Neutrophil (primary cell): Measurements from ENCODE around the gene CHCHD6.

Source experiments
- H3K27ac ChIP-seq: fragments of 200-600 bp; sonication (generic); 2 replicates; pipeline ENCODE4 v1.5.1; 2016; ENCODE audit warnings: mild to moderate bottlenecking, moderate library complexity
- H3K27me3 ChIP-seq: fragments of 200-600 bp; sonication (generic); 2 replicates; pipeline ENCODE4 v1.6.0; 2016; ENCODE audit warnings: mild to moderate bottlenecking
- H3K36me3 ChIP-seq: fragments of 200-600 bp; sonication (generic); 2 replicates; pipeline ENCODE4 v1.5.1; 2017
- H3K4me1 ChIP-seq, 2 experiments: fragments of 200-600 bp in 1 of 2; sonication (generic) in 1 of 2; 1 replicate in 1 of 2; 2 replicates in 1 of 2; pipeline versions ENCODE4 v1.5.1 to v1.6.1; 2013 to 2016; ENCODE audit warnings: low read depth in 1 of 2, low read length in 1 of 2, mild to moderate bottlenecking in 1 of 2, moderate library complexity in 1 of 2; ENCODE audit not compliant: control insufficient read depth in 1 of 2, insufficient read depth in 1 of 2
- H3K4me3 ChIP-seq, 2 experiments: fragments of 200-600 bp in 1 of 2; sonication (generic) in 1 of 2; 1 replicate in 1 of 2; 2 replicates in 1 of 2; pipeline ENCODE4 v1.5.1; 2013 to 2016; ENCODE audit warnings: low read depth in 1 of 2, low read length in 1 of 2, mild to moderate bottlenecking in 1 of 2, moderate library complexity in 1 of 2
- H3K9me3 ChIP-seq: fragments of 200-600 bp; sonication (generic); 2 replicates; pipeline ENCODE4 v1.5.1; 2016
- CTCF ChIP-seq: fragments of 200-600 bp; sonication (generic); IDR thresholded peaks from 2 replicates; pipeline ENCODE4 v1.5.1; 2016; ENCODE audit warnings: antibody characterized with exemption

The CHCHD6 gene

GRCh38 chr3:126657901-126658300, 46.1 kb upstream of the CHCHD6 start:
- H3K27ac ChIP-seq, result no peak overlapping the region
- H3K27me3 ChIP-seq, result peaks cover 74% of the 10 kb centered on the region
- H3K36me3 ChIP-seq, result no peaks in the 10 kb centered on the region
- H3K9me3 ChIP-seq, result no peaks in the 10 kb centered on the region
- TF ChIP-seq CTCF, result no peak
- peaks cover 8 to 9% of the 10 kb centered on the region in 2 experiments for H3K4me1 ChIP-seq
- H3K4me3 ChIP-seq, result no peak overlapping the region

DNA sequence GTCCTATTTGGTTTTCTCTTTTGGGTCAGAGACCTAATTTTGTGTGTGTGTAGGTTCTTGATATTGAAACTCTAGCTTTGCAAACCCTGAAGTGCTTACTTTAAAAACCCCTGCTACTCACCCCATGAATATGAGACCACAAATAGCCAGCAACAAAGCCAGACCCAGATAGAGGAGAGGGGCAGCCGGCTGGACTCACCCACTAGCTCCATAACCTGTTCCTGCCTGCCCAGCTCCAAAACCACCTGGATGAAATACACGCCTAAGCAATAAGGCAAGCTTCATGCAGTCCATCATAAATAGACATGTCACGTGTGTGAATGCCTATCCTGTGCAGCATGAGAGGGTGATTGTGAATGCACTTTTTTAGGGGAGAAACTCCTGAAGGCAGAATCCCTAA, 45.5 kb upstream of the CHCHD6 start:
- Histone ChIP-seq H3K36me3 (no peaks in the 10 kb centered on the region), H3K27me3 (peaks cover 67% of the 10 kb centered on the region), H3K4me1 (peaks cover 8 to 9% of the 10 kb centered on the region in 2 experiments), H3K9me3 (no peaks in the 10 kb centered on the region), H3K4me3 (no peak overlapping the region), H3K27ac (no peak overlapping the region)
- no peak for TF ChIP-seq CTCF

DNA sequence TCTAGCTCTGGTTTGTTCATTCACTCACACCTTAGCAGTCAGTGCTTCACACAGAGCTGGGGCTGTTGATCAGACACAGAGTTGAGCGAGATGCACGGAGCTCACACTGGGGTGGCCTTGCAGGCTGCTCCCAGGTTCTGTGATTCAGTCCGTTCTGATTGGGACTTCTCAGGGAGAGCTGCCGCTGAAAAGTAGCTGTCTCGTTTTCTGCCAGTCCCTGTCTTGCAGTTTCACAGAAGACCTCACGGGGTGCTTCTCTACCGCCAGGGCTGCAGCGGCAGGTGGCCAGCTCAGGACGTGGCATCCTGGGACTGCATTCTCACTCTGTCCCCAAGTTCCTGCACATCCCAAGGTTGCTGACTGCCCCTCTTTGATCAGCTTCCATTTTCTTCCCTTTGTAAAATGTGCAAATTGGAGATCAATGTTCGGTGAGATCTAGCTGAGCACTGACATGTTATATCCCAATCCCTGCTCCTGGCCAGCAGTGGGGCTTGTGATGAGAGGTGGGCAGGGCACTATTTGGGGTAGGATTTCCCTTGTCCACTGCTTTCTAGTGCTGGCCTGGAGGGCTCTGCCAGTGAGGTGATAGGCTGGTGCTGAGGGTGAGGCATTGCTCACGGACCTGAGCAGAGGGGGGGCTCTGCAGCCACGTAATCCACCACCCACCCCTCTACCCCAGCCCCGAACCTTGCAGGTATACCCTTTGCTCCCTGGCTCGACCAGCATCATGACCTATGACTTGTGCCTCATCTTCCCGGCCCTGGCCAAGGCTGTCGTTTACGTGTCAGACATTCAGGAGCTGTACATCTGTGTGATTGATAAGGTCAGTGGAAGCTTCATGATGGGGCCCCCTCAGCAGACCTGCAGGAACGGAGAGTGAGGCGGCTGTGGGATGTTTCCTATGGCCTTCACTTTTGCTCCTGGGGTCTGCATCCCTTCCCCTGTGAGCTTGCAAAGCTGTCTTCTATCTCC, 43.8 kb upstream of the CHCHD6 start:
- Histone ChIP-seq H3K9me3 (no peaks in the 10 kb centered on the region), H3K36me3 (no peaks in the 10 kb centered on the region), H3K27ac (no peak overlapping the region), H3K4me1 (peaks cover under 1 to 2% of the 10 kb centered on the region in 2 experiments), H3K4me3 (no peak overlapping the region), H3K27me3 (peaks cover 51% of the 10 kb centered on the region)
- no peak for TF ChIP-seq CTCF

GRCh38 chr3:126661532-126662364, 42.3 kb upstream of the CHCHD6 start:
- Histone ChIP-seq H3K4me1 (no peaks in the 10 kb centered on the region), H3K27ac (no peak overlapping the region), H3K36me3 (no peaks in the 10 kb centered on the region), H3K27me3 (peaks cover 36% of the 10 kb centered on the region), H3K9me3 (no peaks in the 10 kb centered on the region), H3K4me3 (no peak overlapping the region)
- TF ChIP-seq CTCF, result no peak

- H3K36me3 ChIP-seq, result no peaks in the 10 kb centered on the region
- H3K27ac ChIP-seq, result no peak overlapping the region
- no peak for TF ChIP-seq CTCF
- no peaks in the 10 kb centered on the region for H3K9me3 ChIP-seq
- peaks cover 34% of the 10 kb centered on the region for H3K27me3 ChIP-seq
- H3K4me3 ChIP-seq, result no peak overlapping the region
- no peaks in the 10 kb centered on the region for H3K4me1 ChIP-seq
Observed at GRCh38 chr3:126663257-126663656, 40.8 kb upstream of the CHCHD6 start.
